ENCODE data around the gene LRRC8D. TPM values are rescaled to one million over a fixed set of nuclear protein-coding genes. Genes with fewer than 3 reads are reported as not detected.

The LRRC8D gene
- total and polyA plus RNA-seq, 4 donors: 7.1 to 17.4 (median 14.4) TPM

GRCh38 chr1:89903550-89903949, 82.7 kb downstream of the LRRC8D start:
- Histone ChIP-seq H3K36me3 (ENCODE audit: control insufficient read depth in 4 of 4, insufficient read depth in 3 of 4, low read depth in 1 of 4, low read length in 3 of 4) (no peaks in the 10 kb centered on the region), H3K27ac (ENCODE audit: low read depth in 1 of 2, low read length in 2 of 2) (no peak overlapping the region), H3K27me3 (ENCODE audit: control insufficient read depth in 4 of 4, insufficient read depth in 4 of 4, low read length in 3 of 4) (no peaks in the 10 kb centered on the region), H3K4me3 (ENCODE audit: low read depth in 1 of 3, low read length in 3 of 3) (no peak overlapping the region), H3K4me1 (ENCODE audit: control insufficient read depth in 4 of 4, insufficient read depth in 4 of 4, low read length in 3 of 4) (peaks cover 4 to 21% (median 15%) of the 10 kb centered on the region in 4 donors), H3K9ac (ENCODE audit: low read depth in 1 of 2, low read length in 2 of 2) (no peak overlapping the region), H3K9me3 (ENCODE audit: control insufficient read depth in 4 of 4, low read length in 3 of 4) (no peaks in the 10 kb centered on the region)
- TF ChIP-seq YY1 (IDR thresholded peaks at IDR 0.05) (no peak), NR2F2 (IDR thresholded peaks at IDR 0.05) (no peak), TAF1 (conservative IDR thresholded peaks at IDR 0.05) (no peak), EGR1 (IDR thresholded peaks at IDR 0.05; ENCODE audit: low read depth in 2 of 2) (no peak), ZBTB33 (IDR thresholded peaks at IDR 0.05) (no peak), JUND (IDR thresholded peaks at IDR 0.05) (no peak), FOXA2 (IDR thresholded peaks at IDR 0.05) (no peak), REST (IDR thresholded peaks at IDR 0.05) (no peak), ATF3 (IDR thresholded peaks at IDR 0.05) (no peak)
- DNase-seq (ENCODE audit: low spot score): no peak
- WGBS: 89% methylated on average over 1 of the region's 1 CpG

- peaks cover 4 to 21% (median 15%) of the 10 kb centered on the region in 4 donors for H3K4me1 ChIP-seq (ENCODE audit: control insufficient read depth in 4 of 4, insufficient read depth in 4 of 4, low read length in 3 of 4)
- WGBS: 80% methylated on average over 6 of the region's 6 CpGs
- TF ChIP-seq EGR1 (IDR thresholded peaks at IDR 0.05; ENCODE audit: low read depth in 2 of 2): no peak
- TF ChIP-seq ZBTB33 (IDR thresholded peaks at IDR 0.05): no peak
- TF ChIP-seq YY1 (IDR thresholded peaks at IDR 0.05): no peak
- no peak for TF ChIP-seq SP1 (IDR thresholded peaks at IDR 0.05)
- no peak for TF ChIP-seq HNF4G (IDR thresholded peaks at IDR 0.05)
- no peak for TF ChIP-seq TAF1 (conservative IDR thresholded peaks at IDR 0.05)
- TF ChIP-seq RAD21 (IDR thresholded peaks at IDR 0.05): peak in 1 of 2 donors; percentile 9
- no peak for DNase-seq (ENCODE audit: low spot score)
- no peaks in the 10 kb centered on the region for H3K9me3 ChIP-seq (ENCODE audit: control insufficient read depth in 4 of 4, low read length in 3 of 4)
- no peaks in the 10 kb centered on the region for H3K36me3 ChIP-seq (ENCODE audit: control insufficient read depth in 4 of 4, insufficient read depth in 3 of 4, low read depth in 1 of 4, low read length in 3 of 4)
- H3K27ac ChIP-seq (ENCODE audit: low read depth in 1 of 2, low read length in 2 of 2): no peak overlapping the region
- no peaks in the 10 kb centered on the region for H3K27me3 ChIP-seq (ENCODE audit: control insufficient read depth in 4 of 4, insufficient read depth in 4 of 4, low read length in 3 of 4)
- no peak overlapping the region for H3K9ac ChIP-seq (ENCODE audit: low read depth in 1 of 2, low read length in 2 of 2)
- H3K4me3 ChIP-seq (ENCODE audit: low read depth in 1 of 3, low read length in 3 of 3): no peak overlapping the region
These were observed 83.6 kb downstream of the LRRC8D start for GRCh38 chr1:89904219-89904980.

Measured in liver (tissue), 9 donors.